IMR-90 (cell line): Measurements from ENCODE around the gene JADE3. TPM values are rescaled to one million over a fixed set of nuclear protein-coding genes. Genes with fewer than 3 reads are reported as not detected.
"Not testable (repeated sequence)": the region's sequence is repeated elsewhere in the genome, so short reads cannot be mapped to it uniquely, and the experiment has no call there.

Experiments used
- ATAC-seq: fragments of 200-7000 bp; cut with Tn5 transposase; 2 replicates; pipeline ENCODE4 v1.9.1; 2020; ENCODE audit warnings: low read depth, mild to moderate bottlenecking, moderate library complexity
- BruUV-seq: library from RNA; stranded (reverse); fragments of 400-500 nt; replicated peaks from 2 replicates; lab custom pipeline; 2021; lab: Mats Ljungman, UMichigan
- CTCF ChIA-PET: fragments of 300-600 bp; formaldehyde crosslinking; extraction: SDS; loops from one replicate; lab custom pipeline; 2021; ENCODE audit warnings: antibody characterized with exemption; lab: Yijun Ruan, JAX
- POLR2A ChIA-PET: fragments of 300-600 bp; sonication (Branson Sonifier 250); formaldehyde crosslinking; loops from one replicate; lab custom pipeline; 2022; ENCODE audit warnings: antibody characterized with exemption; ENCODE audit not compliant: unreplicated experiment; lab: Charles Lee
- DNase-seq: peaks from one replicate; pipeline ENCODE4 v3.0.0; 2013
- H2AFZ ChIP-seq: replicated peaks from 2 replicates; pipeline ENCODE3; 2013; ENCODE audit warnings: low read length, mild to moderate bottlenecking; ENCODE audit not compliant: poor library complexity
- H2AK5ac ChIP-seq: 2 replicates; pipeline ENCODE4 v1.6.1; 2013; ENCODE audit warnings: low read depth, low read length, inconsistent platforms
- H2AK9ac ChIP-seq: replicated peaks from 2 replicates; pipeline ENCODE3; 2013; ENCODE audit warnings: mild to moderate bottlenecking, low read depth, low read length, moderate library complexity; ENCODE audit not compliant: poor library complexity
- H2BK120ac ChIP-seq: 2 replicates; pipeline ENCODE4 v1.6.1; 2013; ENCODE audit warnings: low read depth, low read length, inconsistent platforms
- H2BK15ac ChIP-seq: 3 replicates; pipeline ENCODE4 v1.6.1; 2013; ENCODE audit warnings: low read depth, low read length, inconsistent platforms
- H2BK20ac ChIP-seq: 2 replicates; pipeline ENCODE4 v1.6.1; 2013; ENCODE audit warnings: low read depth, mild to moderate bottlenecking, inconsistent platforms, low read length, moderate library complexity
- H2BK5ac ChIP-seq: 2 replicates; pipeline ENCODE4 v1.6.1; 2013; ENCODE audit warnings: mild to moderate bottlenecking, low read depth, low read length, inconsistent platforms; ENCODE audit not compliant: poor library complexity, severe bottlenecking
- H3K14ac ChIP-seq: replicated peaks from 2 replicates; pipeline ENCODE4 v1.6.1; 2013; ENCODE audit warnings: low read depth, low read length, inconsistent platforms
- H3K18ac ChIP-seq: 2 replicates; pipeline ENCODE4 v1.6.1; 2013; ENCODE audit warnings: low read depth, low read length, control low read depth
- H3K23ac ChIP-seq: 2 replicates; pipeline ENCODE4 v1.6.1; 2013; ENCODE audit warnings: low read depth, low read length, inconsistent platforms
- H3K27ac ChIP-seq: 2 replicates; pipeline ENCODE4 v1.5.1; 2013; ENCODE audit warnings: mild to moderate bottlenecking, control low read depth, low read length; ENCODE audit not compliant: insufficient read depth
- H3K27me3 ChIP-seq: 2 replicates; pipeline ENCODE4 v1.6.1; 2013; ENCODE audit warnings: low read length; ENCODE audit not compliant: control insufficient read depth, insufficient read depth
- H3K36me3 ChIP-seq: 2 replicates; pipeline ENCODE4 v1.6.1; 2013; ENCODE audit warnings: low read length, mixed read lengths; ENCODE audit not compliant: control insufficient read depth, insufficient read depth
- H3K4ac ChIP-seq: 2 replicates; pipeline ENCODE4 v1.6.1; 2013; ENCODE audit warnings: low read depth, low read length, inconsistent platforms
- H3K4me1 ChIP-seq: 2 replicates; pipeline ENCODE4 v1.6.1; 2013; ENCODE audit warnings: low read length, mixed read lengths; ENCODE audit not compliant: control insufficient read depth, insufficient read depth
- H3K4me2 ChIP-seq: 2 replicates; pipeline ENCODE4 v1.6.1; 2013; ENCODE audit warnings: low read depth, mild to moderate bottlenecking, control low read depth, low read length, moderate library complexity
- H3K4me3 ChIP-seq: 2 replicates; pipeline ENCODE4 v1.5.1; 2013; ENCODE audit warnings: low read depth, mild to moderate bottlenecking, control low read depth, low read length, moderate library complexity; ENCODE audit not compliant: insufficient read depth
- H3K56ac ChIP-seq: 2 replicates; pipeline ENCODE4 v1.6.1; 2013; ENCODE audit warnings: low read length, inconsistent platforms; ENCODE audit not compliant: insufficient read depth; ENCODE audit errors: extremely low read depth
- H3K79me1 ChIP-seq, 2 experiments: 2 replicates each; pipeline ENCODE4 v1.6.1; 2013; ENCODE audit warnings: low read length in 2 of 2, inconsistent platforms in 1 of 2, low read depth in 1 of 2
- H3K9ac ChIP-seq: 2 replicates; pipeline ENCODE4 v1.6.1; 2013; ENCODE audit warnings: low read depth, low read length, control low read depth
- H3K9me1 ChIP-seq: 2 replicates; pipeline ENCODE4 v1.6.1; 2013; ENCODE audit warnings: low read length, inconsistent platforms; ENCODE audit not compliant: insufficient read depth
- H3K9me3 ChIP-seq: 2 replicates; pipeline ENCODE4 v1.6.1; 2013; ENCODE audit warnings: low read length; ENCODE audit not compliant: control insufficient read depth, insufficient read depth
- H4K20me1 ChIP-seq: 2 replicates; pipeline ENCODE4 v1.6.1; 2013; ENCODE audit warnings: low read length, inconsistent platforms; ENCODE audit not compliant: insufficient read depth
- H4K5ac ChIP-seq: 2 replicates; pipeline ENCODE4 v1.6.1; 2013; ENCODE audit warnings: mild to moderate bottlenecking, low read depth, low read length, control low read depth
- H4K8ac ChIP-seq, 2 experiments: 2 replicates each; pipeline ENCODE4 v1.6.1; 2013; ENCODE audit warnings: low read depth in 2 of 2, low read length in 2 of 2, control low read depth in 1 of 2, inconsistent platforms in 1 of 2
- H4K91ac ChIP-seq: 2 replicates; pipeline ENCODE4 v1.6.1; 2013; ENCODE audit warnings: low read depth, low read length, inconsistent platforms; ENCODE audit not compliant: insufficient read depth
- WGBS, 2 experiments: methylation state at CpG; one replicate each; pipeline versions ENCODE4 v1.1.5 to v1.1.7; 2013; ENCODE audit warnings: missing lambda C conversion rate in 2 of 2; ENCODE audit not compliant: insufficient read length in 1 of 2; ENCODE audit errors: extremely low coverage in 2 of 2; 5-methylcytosine and 5-hydroxymethylcytosine counted together
- dilution Hi-C: fragments of 300-500 bp; cut with HindIII; formaldehyde crosslinking; loops from one replicate; pipeline ENCODE4 v1.14.3; 2018; ENCODE audit warnings: low sequenced_read_pairs; ENCODE audit not compliant: unreplicated experiment
- in situ Hi-C: fragments of 300-500 bp; cut with MboI; formaldehyde crosslinking; loops from 3 replicates; pipeline ENCODE4 v1.14.3; 2019; ENCODE audit warnings: low sequenced_read_pairs, inconsistent platforms, mixed read lengths
- intact Hi-C: fragments of 100-400 bp; cut with micrococcal nuclease; formaldehyde crosslinking; loops from 2 replicates; pipeline ENCODE4 v1.10.0; 2022
- polyA plus RNA-seq, 3 experiments: library from polyadenylated mRNA; depleted of rRNA; stranded (reverse); fragments of >200 nt; gene quantifications; 2 replicates each; pipeline ENCODE4 v1.2.3, GENCODE V29; 2012; ENCODE audit warnings: low replicate concordance in 1 of 3
- total RNA-seq: library from RNA; depleted of rRNA; stranded (reverse); fragments of >200 nt; gene quantifications from 2 replicates; pipeline ENCODE4 v1.2.3, GENCODE V29; 2012

JADE3 gene
- total and polyA plus RNA-seq, 2 of the 4 experiments (the other 2 are of a cell fraction) = 2.1 to 4.7 TPM

GRCh38 chrX:46956589-46956988 is 44.4 kb downstream of the JADE3 start:
- POLR2A ChIA-PET = interaction anchor here (0.7 kb wide), 1 partner anchor 19 kb away, joined by 6 read pairs; no protein-coding TSS in a partner anchor
- dilution Hi-C loops, in situ Hi-C loops, H3K18ac ChIP-seq, H3K9me3 ChIP-seq, H3K27ac ChIP-seq, DNase-seq, intact Hi-C loops, H3K4me3 ChIP-seq, H4K20me1 ChIP-seq, ATAC-seq, H2AK9ac ChIP-seq, H2BK120ac ChIP-seq, H3K36me3 ChIP-seq, H2BK20ac ChIP-seq, H3K14ac ChIP-seq, H4K5ac ChIP-seq, H3K4me1 ChIP-seq, H3K4ac ChIP-seq, BruUV-seq, H3K9ac ChIP-seq, H2AK5ac ChIP-seq, H3K4me2 ChIP-seq, H3K56ac ChIP-seq, H4K8ac ChIP-seq, H3K23ac ChIP-seq, H3K9me1 ChIP-seq, H4K91ac ChIP-seq, H2BK5ac ChIP-seq, CTCF ChIA-PET, H2AFZ ChIP-seq, H2BK15ac ChIP-seq: not testable (repeated sequence)
- 100% methylated on average over 2 of the region's 4 CpGs; no CpG with 5 or more reads in 1 of the 2 experiments for WGBS, 2 experiments
- Histone ChIP-seq H3K79me1 (peaks cover 8 to 13% of the 10 kb centered on the region in 2 experiments), H3K27me3 (peaks cover 11% of the 10 kb centered on the region)
